SK-N-SH treated with all-trans-retinoic acid at 6 μM for 48 hours (cell line): ENCODE results near the gene PCID2.
"Not testable (repeated sequence)": the region's sequence is repeated elsewhere in the genome, so short reads cannot be mapped to it uniquely, and the experiment has no call there.

Experiments
- ATAC-seq: fragments of 200-7000 bp; cut with Tn5 transposase; 3 replicates; pipeline ENCODE4 v1.9.1; 2020; ENCODE audit warnings: mild to moderate bottlenecking, moderate library complexity
- BACH2 ChIP-seq: fragments of 250-450 bp; sonication (Bioruptor Pico); IDR thresholded peaks from 2 replicates; pipeline ENCODE4 v1.9.0; 2021; ENCODE audit warnings: mild to moderate bottlenecking, borderline replicate concordance
- CREB5 ChIP-seq: fragments of 250-450 bp; sonication (Bioruptor Pico); IDR thresholded peaks from 2 replicates; pipeline ENCODE4 v1.5.1; 2020; ENCODE audit warnings: low read depth, mild to moderate bottlenecking, moderate library complexity
- CSDC2 ChIP-seq: fragments of 250-450 bp; sonication (Bioruptor Pico); IDR thresholded peaks from 2 replicates; pipeline ENCODE4 v1.5.0; 2020; ENCODE audit warnings: mild to moderate bottlenecking, moderate library complexity
- CSRNP3 ChIP-seq: fragments of 250-450 bp; sonication (Bioruptor Pico); IDR thresholded peaks from 2 replicates; pipeline ENCODE4 v1.5.1; 2021; ENCODE audit warnings: mild to moderate bottlenecking, moderate library complexity
- ESRRG ChIP-seq: fragments of 250-450 bp; sonication (Bioruptor Pico); IDR thresholded peaks from 2 replicates; pipeline ENCODE4 v1.6.1; 2021; ENCODE audit warnings: mild to moderate bottlenecking
- GLIS3 ChIP-seq: fragments of 250-450 bp; sonication (Bioruptor Pico); IDR thresholded peaks from 2 replicates; pipeline ENCODE4 v1.5.0; 2020; ENCODE audit warnings: mild to moderate bottlenecking, moderate library complexity
- ISL1 ChIP-seq: fragments of 250-450 bp; sonication (Bioruptor Pico); IDR thresholded peaks from 2 replicates; pipeline ENCODE4 v2.1.2; 2022; ENCODE audit warnings: mild to moderate bottlenecking, moderate library complexity
- OSR1 ChIP-seq: fragments of 250-450 bp; sonication (Bioruptor Pico); IDR thresholded peaks from 2 replicates; pipeline ENCODE4 v1.8.0; 2022; ENCODE audit warnings: moderate library complexity, mild to moderate bottlenecking, inconsistent platforms
- PATZ1 ChIP-seq: fragments of 250-450 bp; sonication (Bioruptor Pico); IDR thresholded peaks from 2 replicates; pipeline ENCODE4 v1.8.0; 2020; ENCODE audit warnings: mild to moderate bottlenecking, moderate library complexity, borderline replicate concordance
- PPARA ChIP-seq: fragments of 250-450 bp; sonication (Bioruptor Pico); IDR thresholded peaks from 2 replicates; pipeline ENCODE4 v1.5.0; 2020; ENCODE audit warnings: mild to moderate bottlenecking, borderline replicate concordance
- RARB ChIP-seq: fragments of 250-450 bp; sonication (Bioruptor Pico); IDR thresholded peaks from 2 replicates; pipeline ENCODE4 v1.8.0; 2021; ENCODE audit warnings: mild to moderate bottlenecking, moderate library complexity
- SNAI2 ChIP-seq: fragments of 250-450 bp; sonication (Bioruptor Pico); IDR thresholded peaks from 2 replicates; pipeline ENCODE4 v1.5.0; 2020; ENCODE audit warnings: mild to moderate bottlenecking, moderate library complexity
- TCF4 ChIP-seq: fragments of 250-450 bp; sonication (Bioruptor Pico); IDR thresholded peaks from 2 replicates; pipeline ENCODE4 v1.8.0; 2021; ENCODE audit warnings: mild to moderate bottlenecking, moderate library complexity, borderline replicate concordance
- TOX ChIP-seq: fragments of 250-450 bp; sonication (Bioruptor Pico); IDR thresholded peaks from 2 replicates; pipeline ENCODE4 v1.8.0; 2021; ENCODE audit warnings: mild to moderate bottlenecking, moderate library complexity, borderline replicate concordance
- TSHZ2 ChIP-seq: fragments of 250-450 bp; sonication (Bioruptor Pico); IDR thresholded peaks from 2 replicates; pipeline ENCODE4 v1.5.0; 2020; ENCODE audit warnings: mild to moderate bottlenecking, moderate library complexity
- ZC3H10 ChIP-seq: fragments of 250-450 bp; sonication (Bioruptor Pico); IDR thresholded peaks from 2 replicates; pipeline ENCODE4 v1.5.1; 2021; ENCODE audit warnings: mild to moderate bottlenecking, moderate library complexity
- ZFP3 ChIP-seq: fragments of 250-450 bp; sonication (Bioruptor Pico); IDR thresholded peaks from 2 replicates; pipeline ENCODE4 v1.5.0; 2020; ENCODE audit warnings: mild to moderate bottlenecking, moderate library complexity
- ZFP30 ChIP-seq: fragments of 450-650 bp; formaldehyde crosslinking; IDR thresholded peaks from 2 replicates; pipeline ENCODE4 v1.5.0; 2022; ENCODE audit warnings: mild to moderate bottlenecking, moderate library complexity
- ZNF565 ChIP-seq: fragments of 450-650 bp; formaldehyde crosslinking; conservative IDR thresholded peaks from 2 replicates; pipeline ENCODE4 v1.5.0; 2020; ENCODE audit warnings: low read depth, mild to moderate bottlenecking, moderate library complexity
- ZNF70 ChIP-seq: fragments of 450-650 bp; formaldehyde crosslinking; IDR thresholded peaks from 2 replicates; pipeline ENCODE4 v1.5.0; 2020; ENCODE audit warnings: mild to moderate bottlenecking, moderate library complexity
- ZNF8 ChIP-seq: fragments of 450-650 bp; formaldehyde crosslinking; IDR thresholded peaks from 2 replicates; pipeline ENCODE4 v1.5.0; 2020; ENCODE audit warnings: mild to moderate bottlenecking, moderate library complexity

Gene PCID2

GRCh38 chr13:113164492-113164891, 44.0 kb downstream of the PCID2 start:
- ATAC-seq: no peak
- TF ChIP-seq CSDC2 (CRISPR knock-in tag) (no peak), ZC3H10 (CRISPR knock-in tag) (no peak)

GRCh38 chr13:113162783-113163685, 45.4 kb downstream of the PCID2 start:
- no peak for ATAC-seq
- TF ChIP-seq ZNF565 (CRISPR knock-in tag): no peak
- no peak for TF ChIP-seq CSDC2 (CRISPR knock-in tag)
- no peak for TF ChIP-seq PPARA

GRCh38 chr13:113161975-113162374, 46.5 kb downstream of the PCID2 start:
- not testable (repeated sequence) for ATAC-seq

- no peak for ATAC-seq
- TF ChIP-seq GLIS3 (CRISPR knock-in tag) (no peak), CSRNP3 (CRISPR knock-in tag) (no peak), ESRRG (CRISPR knock-in tag) (no peak), ZNF70 (CRISPR knock-in tag) (no peak), ZC3H10 (CRISPR knock-in tag) (no peak), PPARA (no peak), RARB (CRISPR knock-in tag) (no peak), ZNF8 (CRISPR knock-in tag) (no peak), BACH2 (no peak), CSDC2 (CRISPR knock-in tag) (no peak), ZNF565 (CRISPR knock-in tag) (no peak), TSHZ2 (CRISPR knock-in tag) (no peak), ZFP3 (CRISPR knock-in tag) (no peak), CREB5 (CRISPR knock-in tag) (no peak), SNAI2 (CRISPR knock-in tag) (no peak), ZFP30 (no peak), TCF4 (CRISPR knock-in tag) (no peak), OSR1 (CRISPR knock-in tag) (no peak), TOX (CRISPR knock-in tag) (no peak), ISL1 (CRISPR knock-in tag) (no peak)
Observed at GRCh38 chr13:113161433-113161832, 47.0 kb downstream of the PCID2 start.

GRCh38 chr13:113160983-113161382, 47.5 kb downstream of the PCID2 start:
- ATAC-seq: no peak
- TF ChIP-seq TSHZ2 (CRISPR knock-in tag) (no peak), CSRNP3 (CRISPR knock-in tag) (no peak), RARB (CRISPR knock-in tag) (no peak), PATZ1 (CRISPR knock-in tag) (no peak), ZNF70 (CRISPR knock-in tag) (no peak), BACH2 (no peak), ISL1 (CRISPR knock-in tag) (no peak), PPARA (no peak), ZNF8 (CRISPR knock-in tag) (no peak), ZNF565 (CRISPR knock-in tag) (no peak), ZC3H10 (CRISPR knock-in tag) (no peak), CSDC2 (CRISPR knock-in tag) (no peak), TOX (CRISPR knock-in tag) (no peak)
